ENCODE measurements around the gene GPATCH2L. TPM values are rescaled to one million over a fixed set of nuclear protein-coding genes. Genes with fewer than 3 reads are reported as not detected.

Gene GPATCH2L
- total RNA-seq, 1 experiment from 2014 or later: 76.7 TPM

DNA sequence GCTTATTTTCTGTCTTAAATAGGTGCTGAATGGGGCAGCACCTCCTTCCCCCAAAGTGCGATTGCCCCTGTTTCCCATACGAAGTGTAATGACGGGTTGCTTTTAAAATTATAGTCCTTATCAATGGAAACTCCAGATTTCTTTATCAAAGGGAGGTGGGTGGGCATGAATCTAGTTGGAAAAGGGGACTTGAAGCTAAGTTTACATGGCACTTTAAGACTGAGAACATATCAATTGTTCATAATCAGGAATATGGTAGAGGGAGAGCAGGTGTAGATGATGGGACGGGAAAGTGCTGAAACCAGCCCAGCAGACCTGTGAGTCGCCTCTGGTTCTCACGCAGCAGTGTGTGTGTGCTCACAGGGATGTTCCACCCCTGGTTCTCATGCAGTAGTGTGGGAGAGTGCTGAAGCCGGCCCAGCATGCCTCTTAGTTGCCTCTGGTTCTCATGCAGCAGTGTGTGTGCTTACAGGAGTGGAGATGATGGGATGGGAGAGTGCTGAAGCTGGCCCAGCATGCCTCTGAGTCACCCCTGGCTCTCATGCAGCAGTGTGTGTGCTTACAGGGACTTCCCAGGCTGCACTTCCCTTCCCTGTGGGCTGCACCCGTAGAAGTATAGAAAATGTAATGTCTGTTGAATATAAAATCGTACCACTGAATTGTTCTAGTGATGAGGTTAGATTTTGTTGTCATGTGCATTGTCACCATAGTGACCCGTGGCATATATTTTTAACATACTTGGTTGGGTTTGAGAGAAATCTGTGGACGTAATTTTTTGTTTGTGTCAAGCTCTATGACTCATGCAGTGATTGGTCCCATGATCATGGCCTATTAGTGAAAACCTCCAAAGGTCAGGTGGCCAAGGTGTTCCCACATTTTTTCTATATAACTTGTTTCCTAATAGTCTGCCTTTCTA is 51.6 kb downstream of the GPATCH2L start:
- H4K91ac ChIP-seq (ENCODE audit: insufficient read length, low read depth, low read length): no peak overlapping the region
- H3T11ph ChIP-seq (ENCODE audit: low read length): no peak overlapping the region
- DNase-seq: no peak
- no peaks in the 10 kb centered on the region; a peak in 1 of 5 replicates for H3K9me3 Mint-ChIP-seq
- H3K4me2 ChIP-seq (ENCODE audit: insufficient read depth, insufficient read length, low read length): no peak overlapping the region
- H2BK120ac ChIP-seq (ENCODE audit: low read depth, low read length, poor library complexity, severe bottlenecking): no peak overlapping the region
- H3K9me3 ChIP-seq (ENCODE audit: control insufficient read depth, low read depth, low read length): no peaks in the 10 kb centered on the region
- H2AFZ ChIP-seq (ENCODE audit: low read length): no peak overlapping the region
- H3K27me3 Mint-ChIP-seq (ENCODE audit: low read depth): no peaks in the 10 kb centered on the region
- no peak overlapping the region for H3K23ac ChIP-seq (ENCODE audit: insufficient read length, low read depth, low read length)
- H2BK20ac ChIP-seq (ENCODE audit: low read depth, low read length, poor library complexity, severe bottlenecking): no peak overlapping the region
- peaks cover 8% of the 10 kb centered on the region in 2 experiments for H3K4me1 Mint-ChIP-seq
- H3K9ac ChIP-seq (ENCODE audit: extremely low read depth, insufficient read length, low read length): no peak overlapping the region
- no peak overlapping the region for H3K56ac ChIP-seq (ENCODE audit: insufficient read length, low read depth, low read length)
- no CpG with 5 or more reads among the region's 11 CpGs for WGBS (ENCODE audit: extremely low coverage, insufficient read length, low lambda C conversion rate)
- H3K23me2 ChIP-seq (ENCODE audit: insufficient read length, low read depth, low read length, poor library complexity, severe bottlenecking): no peaks in the 10 kb centered on the region
- no peak overlapping the region for H4K8ac ChIP-seq (replicated peaks; ENCODE audit: insufficient read length, low read depth, low read length)
- no peak overlapping the region for H3K4ac ChIP-seq (ENCODE audit: low read depth, low read length)
- no peak overlapping the region for H2BK15ac ChIP-seq (ENCODE audit: low read depth, low read length)
- H3K27ac ChIP-seq (ENCODE audit: insufficient read length, low read depth, low read length): no peak overlapping the region
- H4K5ac ChIP-seq (ENCODE audit: insufficient read length, low read depth, low read length): no peak overlapping the region
- H3K14ac ChIP-seq (ENCODE audit: insufficient read depth, low read length): no peak overlapping the region
- H3K27ac Mint-ChIP-seq: peak overlapping the region in 1 of 3 experiments; percentile 34; a peak in 2 of 7 replicates
- H3K79me1 ChIP-seq (ENCODE audit: insufficient read depth, low read depth, low read length, poor library complexity, severe bottlenecking): no peaks in the 10 kb centered on the region
- no peak overlapping the region for H2BK5ac ChIP-seq (ENCODE audit: insufficient read length, low read length)
- H3K27me3 ChIP-seq (ENCODE audit: insufficient read depth, low read length): no peaks in the 10 kb centered on the region
- H4K20me1 ChIP-seq (ENCODE audit: control insufficient read depth, insufficient read depth, insufficient read length): no peaks in the 10 kb centered on the region
- no peak for TF ChIP-seq CTCF (conservative IDR thresholded peaks at IDR 0.05)
- H3K18ac ChIP-seq (ENCODE audit: insufficient read length, low read depth, low read length): no peak overlapping the region
- H3K4me3 Mint-ChIP-seq: no peak overlapping the region
- H2BK12ac ChIP-seq (ENCODE audit: insufficient read length, low read depth, low read length): no peak overlapping the region
- no peaks in the 10 kb centered on the region; the same call in 1 of the 2 replicates for H3K4me1 ChIP-seq (ENCODE audit: insufficient read depth, low read length)
- no peak overlapping the region for H2AK5ac ChIP-seq (ENCODE audit: insufficient read length, low read length)
- no peaks in the 10 kb centered on the region for H3K79me2 ChIP-seq (ENCODE audit: insufficient read depth, low read length)
- H3K36me3 Mint-ChIP-seq (ENCODE audit: insufficient read depth in 1 of 3, low read depth in 3 of 3): peaks cover 22 to 51% (median 46%) of the 10 kb centered on the region in 3 experiments; a peak in 6 of 7 replicates

All from H9 (cell line).